Measurements from ENCODE around the gene BAD.

BAD gene

GRCh38 chr11:64295760-64296159 lies 11.3 kb upstream of the BAD start:
- no peak for DNase-seq

GRCh38 chr11:64294774-64295173 lies 10.3 kb upstream of the BAD start:
- no peak for DNase-seq

- DNase-seq: no peak
Measured at GRCh38 chr11:64292460-64293254, 8.2 kb upstream of the BAD start.

GRCh38 chr11:64291752-64292459 lies 7.4 kb upstream of the BAD start:
- DNase-seq: no peak

GRCh38 chr11:64291262-64291751 lies 6.8 kb upstream of the BAD start, which contains the start of gene KCNK4:
TSS of gene KCNK4 (plus strand) at chr11:64291302. CDS start at chr11:64293019, 1,717 bp downstream.
- no peak for DNase-seq

GRCh38 chr11:64290352-64291261 lies 6.1 kb upstream of the BAD start:
- no peak for DNase-seq

- no peak for DNase-seq
Measured at GRCh38 chr11:64289002-64289564, 4.6 kb upstream of the BAD start.

- DNase-seq: no peak
Measured at GRCh38 chr11:64288353-64288750, 3.9 kb upstream of the BAD start.

GRCh38 chr11:64287676-64288352 lies 3.3 kb upstream of the BAD start:
- DNase-seq: no peak

GRCh38 chr11:64286801-64287159 lies 2.3 kb upstream of the BAD start:
- no peak for DNase-seq

GRCh38 chr11:64285885-64286800 lies 1.7 kb upstream of the BAD start:
- DNase-seq: peak; percentile 23

- DNase-seq: no peak
Measured at GRCh38 chr11:64284962-64285884, 758 bp upstream of the BAD start, which contains the start of gene GPR137. TSS of gene GPR137 (plus strand) at chr11:64285848. CDS start at chr11:64286525, 677 bp downstream.

- DNase-seq: no peak
Measured at GRCh38 chr11:64283092-64283491, 1.4 kb downstream of the BAD start.

- DNase-seq: no peak
Measured at GRCh38 chr11:64281957-64282770, 2.3 kb downstream of the BAD start.

- no peak for DNase-seq
Measured at GRCh38 chr11:64278576-64279190, 5.8 kb downstream of the BAD start.

- no peak for DNase-seq
Measured at GRCh38 chr11:64276653-64277431, 7.6 kb downstream of the BAD start.

- DNase-seq: no peak
Measured at GRCh38 chr11:64275841-64276240, 8.6 kb downstream of the BAD start.

Measured in DMS 273 treated with DMSO at 0.1 percent for 48 hours (cell line).